Prostate gland (tissue), 2 donors: ENCODE results near the gene PLPPR1. TPM values are rescaled to one million over a fixed set of nuclear protein-coding genes. Genes with fewer than 3 reads are reported as not detected.

Experiments
- DNase-seq: peaks from one replicate; pipeline ENCODE4 v3.0.0-alpha.2; 2019; ENCODE audit warnings: low spot score
- H3K27ac ChIP-seq, 2 donors: fragments of 200-600 bp; sonication (generic); 2 replicates each; pipeline ENCODE4 v1.5.1; 2017 to 2019
- H3K27me3 ChIP-seq: fragments of 200-600 bp; sonication (generic); replicated peaks from 2 replicates; pipeline ENCODE4 v1.5.1; 2019; ENCODE audit not compliant: insufficient read depth
- H3K36me3 ChIP-seq, 2 donors: fragments of 200-600 bp; sonication (generic); 1 replicate in 1 of 2; 2 replicates in 1 of 2; pipeline versions ENCODE4 v1.5.1 to v1.8.1; 2017 to 2019
- H3K4me1 ChIP-seq: fragments of 200-600 bp; sonication (generic); replicated peaks from 2 replicates; pipeline ENCODE4 v1.5.1; 2019
- H3K4me3 ChIP-seq, 2 donors: fragments of 200-600 bp; sonication (generic); 2 replicates each; pipeline ENCODE4 v1.5.1; 2017 to 2019
- H3K9me3 ChIP-seq: fragments of 200-600 bp; sonication (generic); 2 replicates; pipeline ENCODE4 v1.5.1; 2017
- CTCF ChIP-seq, 4 experiments: fragments of 200-600 bp in 2 of 4; fragments of 450-650 bp in 2 of 4; sonication (generic) in 2 of 4; IDR thresholded peaks; 1 replicate in 3 of 4; 2 replicates in 1 of 4; pipeline ENCODE4 v1.5.1; 2016 to 2019; ENCODE audit warnings: antibody characterized with exemption in 4 of 4, mild to moderate bottlenecking in 2 of 4, moderate library complexity in 2 of 4
- POLR2A ChIP-seq: fragments of 450-650 bp; IDR thresholded peaks from one replicate; pipeline ENCODE4 v1.6.1; 2016; ENCODE audit warnings: antibody characterized with exemption, mild to moderate bottlenecking
- POLR2AphosphoS5 ChIP-seq: sonication (generic); formaldehyde crosslinking; IDR thresholded peaks from one replicate; pipeline ENCODE4 v1.6.1; 2017; ENCODE audit warnings: antibody characterized with exemption
- WGBS: methylation state at CpG from one replicate; pipeline ENCODE4 v1.1.5; 2018; 5-methylcytosine and 5-hydroxymethylcytosine counted together
- intact Hi-C: fragments of 100-400 bp; cut with DNase I; formaldehyde crosslinking; loops from one replicate; pipeline ENCODE4 v1.14.2; 2022
- total RNA-seq, 2 donors: library from RNA; depleted of rRNA; stranded (reverse); fragments of >200 nt; gene quantifications; one replicate each; pipeline ENCODE4 v1.1.0, GENCODE V29; 2016

Gene PLPPR1
- total RNA-seq, 2 donors from 2014 or later: 2.8 TPM; not detected in 1

- TF ChIP-seq CTCF (IDR thresholded peaks at IDR 0.05) (no peak), POLR2A (no peak), POLR2AphosphoS5 (no peak)
- Histone ChIP-seq H3K4me1 (no peaks in the 10 kb centered on the region), H3K9me3 (no peaks in the 10 kb centered on the region), H3K27me3 (no peaks in the 10 kb centered on the region), H3K36me3 (no peaks in the 10 kb centered on the region), H3K4me3 (no peak overlapping the region), H3K27ac (no peak overlapping the region)
- intact Hi-C loops: no loop called here
- 77% methylated on average over 3 of the region's 3 CpGs for WGBS
- DNase-seq: no peak
Measured at GRCh38 chr9:101226803-101227202, 198.3 kb downstream of the PLPPR1 start.

GRCh38 chr9:101229606-101230005, 201.1 kb downstream of the PLPPR1 start:
- Histone ChIP-seq H3K9me3 (no peaks in the 10 kb centered on the region), H3K27me3 (no peaks in the 10 kb centered on the region), H3K27ac (no peak overlapping the region), H3K4me1 (no peaks in the 10 kb centered on the region), H3K4me3 (no peak overlapping the region), H3K36me3 (no peaks in the 10 kb centered on the region)
- DNase-seq: no peak
- intact Hi-C loops: loop anchor here (10.0 kb wide), 1 partner anchor 515 kb away; no protein-coding TSS in a partner anchor
- TF ChIP-seq POLR2AphosphoS5 (no peak), CTCF (IDR thresholded peaks at IDR 0.05) (no peak), POLR2A (no peak)
- 0% methylated on average over 1 of the region's 1 CpG for WGBS

- intact Hi-C loops: loop anchor here (10.0 kb wide), 1 partner anchor 518 kb away; no protein-coding TSS in a partner anchor
- 96% methylated on average over 2 of the region's 2 CpGs for WGBS
Measured at GRCh38 chr9:101232405-101232977, 204.0 kb downstream of the PLPPR1 start.

GRCh38 chr9:101235105-101235866, 206.8 kb downstream of the PLPPR1 start:
- Histone ChIP-seq H3K4me3 (no peak overlapping the region), H3K36me3 (no peaks in the 10 kb centered on the region), H3K4me1 (no peaks in the 10 kb centered on the region), H3K27me3 (no peaks in the 10 kb centered on the region), H3K9me3 (no peaks in the 10 kb centered on the region), H3K27ac (no peak overlapping the region)
- WGBS: 33% methylated on average over 6 of the region's 6 CpGs
- intact Hi-C loops: loop anchor here (10.0 kb wide), 1 partner anchor 520 kb away; no protein-coding TSS in a partner anchor
- no peak for DNase-seq
- no peak for TF ChIP-seq POLR2A
- no peak for TF ChIP-seq POLR2AphosphoS5
- TF ChIP-seq CTCF (IDR thresholded peaks at IDR 0.05): peak in 3 of 4 experiments; percentile 25 to 61 (median 32)

More at GRCh38 chr9:101232405-101232977, 204.0 kb downstream of the PLPPR1 start:
- H3K36me3 ChIP-seq: no peaks in the 10 kb centered on the region
- no peaks in the 10 kb centered on the region for H3K9me3 ChIP-seq
- H3K4me1 ChIP-seq: no peaks in the 10 kb centered on the region
- H3K27ac ChIP-seq: no peak overlapping the region
- no peak for DNase-seq
- H3K27me3 ChIP-seq: no peaks in the 10 kb centered on the region
- TF ChIP-seq POLR2A: no peak
- no peak for TF ChIP-seq CTCF (IDR thresholded peaks at IDR 0.05)
- TF ChIP-seq POLR2AphosphoS5: no peak
- no peak overlapping the region for H3K4me3 ChIP-seq
